H54 (cell line): Measurements from ENCODE around the gene ETV3L.

Experiments
- DNase-seq: peaks from one replicate; pipeline ENCODE4 v3.0.0; 2011; ENCODE audit warnings: low spot score, mixed read lengths; ENCODE audit not compliant: insufficient read length
- FAIRE-seq: peaks from 3 replicates; lab custom pipeline; 2011; peaks lifted over from hg19 to GRCh38; lab: Jason Lieb, UNC
- POLR2A ChIP-seq: IDR thresholded peaks from 2 replicates; pipeline ENCODE4 v1.6.1; 2011; ENCODE audit warnings: low read depth, mild to moderate bottlenecking, low read length

ETV3L gene

DNA sequence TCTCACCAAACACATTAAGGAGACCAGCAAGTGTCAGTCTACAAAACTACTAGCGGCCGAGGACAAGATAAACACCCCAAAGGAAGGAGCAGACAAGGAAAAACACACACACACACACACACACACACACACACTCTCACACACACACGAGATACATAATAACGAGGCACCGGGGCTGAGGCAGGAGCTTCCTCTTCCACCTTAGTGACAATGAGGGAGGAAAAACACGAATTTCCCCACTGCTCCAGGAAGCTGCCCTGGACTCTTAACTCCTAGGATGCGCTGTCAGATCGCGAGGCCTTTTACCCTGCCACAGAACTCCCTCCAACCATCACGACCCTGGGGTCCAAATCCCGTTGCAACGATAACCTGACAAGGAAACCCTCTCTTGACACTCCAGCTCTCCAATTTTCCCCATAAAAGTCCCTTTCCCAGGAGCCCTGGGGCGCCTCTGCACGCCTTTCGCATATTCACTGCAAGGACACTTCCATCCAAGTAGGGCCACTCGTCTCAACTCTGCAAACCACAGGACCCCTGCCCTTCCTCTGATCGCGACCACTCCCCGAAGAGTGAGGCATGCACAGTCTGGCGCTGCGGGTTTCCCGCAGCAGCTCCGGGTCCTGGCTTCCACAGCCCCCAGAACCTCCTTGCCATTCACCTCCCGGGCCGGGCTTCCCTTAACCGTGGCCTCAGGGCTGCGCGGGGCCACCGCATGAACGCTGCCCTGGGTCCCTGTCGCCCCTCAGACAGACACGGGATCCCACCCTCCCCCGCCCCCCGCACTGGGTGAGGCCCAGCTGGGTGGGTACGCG lies 38.0 kb upstream of the ETV3L start:
- FAIRE-seq (no peak), DNase-seq (no peak)
- no peak for TF ChIP-seq POLR2A

DNA sequence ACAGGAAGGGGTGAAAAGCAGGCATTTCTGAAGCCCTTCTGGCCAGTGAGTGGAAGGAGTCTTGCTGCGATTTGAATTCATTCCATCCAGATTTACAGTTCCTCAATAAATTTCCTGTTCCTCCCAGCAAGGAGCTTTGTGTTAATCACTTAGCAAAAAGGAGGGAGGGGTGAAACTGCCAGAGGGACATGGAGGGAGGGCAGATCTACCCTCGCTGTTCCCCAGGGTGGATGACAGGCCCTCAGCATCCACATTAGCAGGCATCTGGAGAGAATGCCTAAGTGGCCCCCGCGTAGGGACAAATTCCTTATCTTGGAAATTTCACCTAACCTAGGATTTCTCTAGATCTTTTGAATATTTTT lies 37.4 kb upstream of the ETV3L start:
- FAIRE-seq, result no peak
- no peak for DNase-seq
- TF ChIP-seq POLR2A, result no peak

GRCh38 chr1:157136133-157136532 lies 36.5 kb upstream of the ETV3L start:
- FAIRE-seq, result no peak
- no peak for DNase-seq
- no peak for TF ChIP-seq POLR2A

- DNase-seq, result no peak
- no peak for FAIRE-seq
- no peak for TF ChIP-seq POLR2A
These were observed 36.0 kb upstream of the ETV3L start for GRCh38 chr1:157135646-157136045.

DNA sequence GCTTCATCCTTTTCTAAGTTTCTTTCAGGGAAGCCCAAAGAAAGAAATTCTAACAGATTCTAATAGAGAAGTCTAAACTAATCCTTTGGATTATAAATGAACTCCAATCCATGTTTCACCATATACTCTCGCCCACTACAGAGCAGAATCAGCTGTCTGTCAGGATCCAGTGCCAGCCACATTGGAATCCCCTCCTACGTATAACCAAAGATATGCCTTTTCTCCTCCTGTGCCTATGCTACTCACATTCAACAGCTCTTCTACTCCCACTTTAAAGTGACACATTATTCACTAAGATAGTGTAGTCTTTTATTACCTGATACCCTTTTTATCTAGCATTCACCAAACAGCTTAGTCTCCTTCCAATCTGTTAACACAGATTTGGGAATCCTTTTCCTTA lies 35.5 kb upstream of the ETV3L start:
- no peak for DNase-seq
- FAIRE-seq, result no peak
- no peak for TF ChIP-seq POLR2A

GRCh38 chr1:157134442-157134841 lies 34.8 kb upstream of the ETV3L start:
- DNase-seq, result no peak
- no peak for FAIRE-seq
- TF ChIP-seq POLR2A, result no peak

GRCh38 chr1:157133426-157133825 lies 33.8 kb upstream of the ETV3L start:
- FAIRE-seq, result no peak
- TF ChIP-seq POLR2A, result no peak
- no peak for DNase-seq

DNA sequence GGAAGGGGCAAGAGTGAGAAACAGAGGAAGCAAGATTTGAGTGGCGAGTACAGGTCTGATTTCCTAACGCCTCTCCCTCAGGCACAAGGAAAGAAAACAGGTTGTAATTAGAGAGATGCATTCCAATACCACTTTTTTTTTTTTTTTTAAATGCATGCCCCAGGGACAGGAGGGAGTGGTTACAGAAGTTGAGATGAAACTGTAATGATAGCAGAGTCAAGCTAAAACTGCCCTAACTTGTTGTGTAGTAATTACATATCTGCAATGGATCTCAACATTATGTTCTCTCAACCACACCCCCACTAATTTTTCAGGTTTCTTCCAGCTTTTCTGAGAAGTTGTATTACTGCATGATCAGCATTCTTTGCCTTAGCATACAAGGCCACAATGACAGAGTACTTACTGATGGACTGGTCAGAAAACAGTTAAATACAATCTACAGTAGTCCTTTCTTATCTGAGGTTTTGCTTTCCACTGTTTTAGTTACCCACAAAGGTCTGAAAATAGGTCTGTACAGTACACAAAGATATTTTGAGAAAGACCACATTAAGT lies 33.1 kb upstream of the ETV3L start:
- DNase-seq (no peak), FAIRE-seq (no peak)
- no peak for TF ChIP-seq POLR2A

DNA sequence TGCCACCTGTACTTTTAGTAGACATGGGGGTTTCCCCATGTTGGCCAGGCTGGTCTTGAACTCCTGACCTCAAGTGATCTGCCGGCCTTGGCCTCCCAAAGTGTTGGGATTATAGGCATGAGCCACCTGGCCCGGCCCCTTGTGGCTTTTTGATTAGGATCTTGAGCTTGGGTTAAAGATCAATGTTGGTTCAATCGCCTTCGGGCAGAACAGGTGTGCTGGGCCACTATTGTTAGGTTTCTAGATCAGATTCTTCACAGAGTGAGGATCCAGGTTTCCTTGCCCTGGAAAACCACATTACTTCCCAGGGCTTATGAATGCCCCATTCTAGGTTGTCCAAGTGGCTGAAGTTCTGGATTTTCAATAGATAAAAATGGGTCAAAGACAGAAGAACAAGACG lies 32.5 kb upstream of the ETV3L start:
- FAIRE-seq, result no peak
- TF ChIP-seq POLR2A, result no peak
- DNase-seq, result no peak

- TF ChIP-seq POLR2A, result no peak
- no peak for DNase-seq
- no peak for FAIRE-seq
These were observed 31.7 kb upstream of the ETV3L start for GRCh38 chr1:157131281-157131680.

- no peak for TF ChIP-seq POLR2A
- DNase-seq (no peak), FAIRE-seq (no peak)
These were observed 25.2 kb upstream of the ETV3L start for GRCh38 chr1:157124855-157125254.

GRCh38 chr1:157119448-157119847 lies 19.8 kb upstream of the ETV3L start:
- no peak for TF ChIP-seq POLR2A
- no peak for FAIRE-seq
- DNase-seq, result no peak

DNA sequence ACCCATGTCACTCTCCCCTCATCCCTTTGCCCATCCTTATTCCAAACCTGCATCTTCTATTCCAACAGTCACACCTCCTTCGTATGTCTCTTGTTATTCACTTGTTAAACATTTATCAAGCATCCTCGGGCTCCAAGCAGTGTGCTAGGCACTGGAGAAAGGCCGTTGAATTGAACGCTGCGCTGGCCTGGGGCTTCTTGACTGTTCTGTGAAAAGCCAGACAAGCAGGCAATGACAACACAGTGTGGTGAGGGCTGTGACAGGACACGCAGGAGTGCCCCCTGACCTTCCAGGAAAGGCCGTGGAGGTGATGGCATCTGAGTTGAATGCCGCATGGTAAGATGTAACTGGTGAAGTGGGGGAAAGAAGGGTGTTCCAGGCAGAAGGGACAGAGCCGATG lies 19.4 kb upstream of the ETV3L start:
- DNase-seq (no peak), FAIRE-seq (no peak)
- TF ChIP-seq POLR2A, result no peak

DNA sequence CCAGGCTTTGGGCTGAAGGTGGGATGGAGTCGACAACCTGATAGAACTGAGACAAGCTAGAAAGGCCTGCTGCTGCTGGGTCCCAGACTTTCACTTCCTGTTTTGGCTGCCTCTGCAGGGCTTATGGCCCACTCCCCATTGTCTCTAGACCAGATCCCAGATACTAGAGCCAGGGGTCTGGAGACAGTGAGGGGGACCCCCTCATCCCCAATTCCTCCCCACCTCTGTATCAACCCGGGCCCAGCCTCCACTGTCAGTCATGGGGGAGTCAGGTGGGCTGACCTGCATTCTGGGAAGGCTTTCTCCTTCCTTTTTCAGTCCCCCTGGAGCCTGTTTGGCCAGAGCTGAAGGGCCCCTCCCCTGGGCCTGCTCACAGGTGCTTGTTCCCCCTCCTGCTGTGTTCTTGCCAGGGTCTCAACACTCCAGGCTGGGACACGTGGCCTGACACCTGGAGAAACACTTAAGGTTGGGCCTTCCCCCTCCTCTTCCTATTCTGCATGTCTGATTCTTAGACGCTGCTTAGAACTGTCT lies 18.0 kb upstream of the ETV3L start:
- FAIRE-seq (no peak), DNase-seq (no peak)
- TF ChIP-seq POLR2A, result no peak

DNA sequence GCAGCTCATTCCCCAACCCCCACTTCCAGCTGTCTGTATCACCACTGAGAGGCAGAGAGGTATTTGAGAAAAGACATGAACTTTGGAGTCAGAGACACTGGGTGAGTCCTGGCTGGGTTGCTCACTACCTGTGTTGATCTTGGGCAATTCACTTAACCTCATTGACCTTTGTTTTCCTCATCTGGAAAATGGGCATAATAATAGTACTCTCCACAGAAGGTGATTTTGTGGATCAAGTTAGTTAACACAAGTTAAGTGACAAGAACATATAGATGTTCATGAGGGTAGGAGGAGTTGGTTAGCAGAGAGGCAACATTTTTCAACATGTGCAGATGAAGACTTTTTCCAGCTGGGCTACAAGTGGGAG lies 17.1 kb upstream of the ETV3L start:
- FAIRE-seq, result no peak
- TF ChIP-seq POLR2A, result no peak

More for the DNA sequence above, 17.1 kb upstream of the ETV3L start:
- no peak for DNase-seq
